C4-2B (cell line): ENCODE results near the gene USP6NL.
"Not testable (repeated sequence)": the region's sequence is repeated elsewhere in the genome, so short reads cannot be mapped to it uniquely, and the experiment has no call there.

Experiments used
- ZFX ChIP-seq: fragments of 450-650 bp; IDR thresholded peaks from 2 replicates; pipeline ENCODE4 v1.6.1; 2017
- TF ChIP-seq, protein P1 (sequence below): fragments of 450-650 bp; conservative IDR thresholded peaks from 2 replicates; pipeline ENCODE4 v1.5.1; 2017; ENCODE audit warnings: mild to moderate bottlenecking

DNA sequence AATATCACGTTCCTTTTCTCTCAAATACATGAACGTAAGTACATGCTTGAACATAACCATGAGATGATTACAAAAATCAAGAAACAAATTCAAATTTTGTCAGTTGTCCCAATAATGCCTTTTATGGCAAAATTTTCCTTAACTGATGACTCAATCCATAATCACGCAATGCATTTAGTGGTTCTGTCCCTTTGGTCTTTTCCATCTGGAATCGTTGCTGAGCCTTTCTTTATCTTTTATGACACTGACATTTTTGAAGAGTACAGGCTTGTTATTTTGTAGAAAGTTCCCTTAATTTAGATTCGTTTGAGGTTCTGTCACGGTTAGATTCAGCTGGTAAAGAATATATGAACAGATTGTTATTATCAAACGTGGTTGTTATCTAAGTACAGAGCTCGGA is 16.5 kb upstream of the USP6NL start:
- TF ChIP-seq, protein P1, sequence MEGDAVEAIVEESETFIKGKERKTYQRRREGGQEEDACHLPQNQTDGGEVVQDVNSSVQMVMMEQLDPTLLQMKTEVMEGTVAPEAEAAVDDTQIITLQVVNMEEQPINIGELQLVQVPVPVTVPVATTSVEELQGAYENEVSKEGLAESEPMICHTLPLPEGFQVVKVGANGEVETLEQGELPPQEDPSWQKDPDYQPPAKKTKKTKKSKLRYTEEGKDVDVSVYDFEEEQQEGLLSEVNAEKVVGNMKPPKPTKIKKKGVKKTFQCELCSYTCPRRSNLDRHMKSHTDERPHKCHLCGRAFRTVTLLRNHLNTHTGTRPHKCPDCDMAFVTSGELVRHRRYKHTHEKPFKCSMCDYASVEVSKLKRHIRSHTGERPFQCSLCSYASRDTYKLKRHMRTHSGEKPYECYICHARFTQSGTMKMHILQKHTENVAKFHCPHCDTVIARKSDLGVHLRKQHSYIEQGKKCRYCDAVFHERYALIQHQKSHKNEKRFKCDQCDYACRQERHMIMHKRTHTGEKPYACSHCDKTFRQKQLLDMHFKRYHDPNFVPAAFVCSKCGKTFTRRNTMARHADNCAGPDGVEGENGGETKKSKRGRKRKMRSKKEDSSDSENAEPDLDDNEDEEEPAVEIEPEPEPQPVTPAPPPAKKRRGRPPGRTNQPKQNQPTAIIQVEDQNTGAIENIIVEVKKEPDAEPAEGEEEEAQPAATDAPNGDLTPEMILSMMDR = not testable (repeated sequence)
- not testable (repeated sequence) for TF ChIP-seq ZFX
